ENCODE measurements around the gene PCDH15.

PCDH15 gene

GRCh38 chr10:54125098-54125747, 675.8 kb downstream of the PCDH15 start:
- no peak for DNase-seq (ENCODE audit: low read depth in 2 of 2)
- no peak for TF ChIP-seq CTCF (IDR thresholded peaks at IDR 0.05; ENCODE audit: low read depth, low read length)
- H3K4me3 ChIP-seq (replicated peaks in 1 of 2; ENCODE audit: low read depth in 2 of 2, low read length in 2 of 2): no peak overlapping the region

- no peak for TF ChIP-seq CTCF (IDR thresholded peaks at IDR 0.05; ENCODE audit: low read depth, low read length)
- DNase-seq (ENCODE audit: low read depth in 2 of 2): no peak
- no peak overlapping the region for H3K4me3 ChIP-seq (replicated peaks in 1 of 2; ENCODE audit: low read depth in 2 of 2, low read length in 2 of 2)
Observed at GRCh38 chr10:54124209-54124885, 676.7 kb downstream of the PCDH15 start.

- no peak overlapping the region for H3K4me3 ChIP-seq (replicated peaks in 1 of 2; ENCODE audit: low read depth in 2 of 2, low read length in 2 of 2)
- no peak for DNase-seq (ENCODE audit: low read depth in 2 of 2)
- TF ChIP-seq CTCF (IDR thresholded peaks at IDR 0.05; ENCODE audit: low read depth, low read length): no peak
Observed at GRCh38 chr10:54120806-54121205, 680.2 kb downstream of the PCDH15 start.

- TF ChIP-seq CTCF (IDR thresholded peaks at IDR 0.05; ENCODE audit: low read depth, low read length): no peak
- DNase-seq (ENCODE audit: low read depth in 2 of 2): no peak
- no peak overlapping the region for H3K4me3 ChIP-seq (replicated peaks in 1 of 2; ENCODE audit: low read depth in 2 of 2, low read length in 2 of 2)
Observed at GRCh38 chr10:54108961-54109360, 692.1 kb downstream of the PCDH15 start.

- DNase-seq (ENCODE audit: low read depth in 2 of 2): no peak
- no peak for TF ChIP-seq CTCF (IDR thresholded peaks at IDR 0.05; ENCODE audit: low read depth, low read length)
- no peak overlapping the region for H3K4me3 ChIP-seq (replicated peaks in 1 of 2; ENCODE audit: low read depth in 2 of 2, low read length in 2 of 2)
Observed at GRCh38 chr10:54096892-54097291, 704.1 kb downstream of the PCDH15 start.

GRCh38 chr10:54094321-54094720, 706.7 kb downstream of the PCDH15 start:
- no peak for DNase-seq (ENCODE audit: low read depth in 2 of 2)
- no peak for TF ChIP-seq CTCF (IDR thresholded peaks at IDR 0.05; ENCODE audit: low read depth, low read length)

More at GRCh38 chr10:54094321-54094720, 706.7 kb downstream of the PCDH15 start:
- H3K4me3 ChIP-seq (replicated peaks in 1 of 2; ENCODE audit: low read depth in 2 of 2, low read length in 2 of 2): no peak overlapping the region
